Measurements from ENCODE around the gene ABHD1.

DNA sequence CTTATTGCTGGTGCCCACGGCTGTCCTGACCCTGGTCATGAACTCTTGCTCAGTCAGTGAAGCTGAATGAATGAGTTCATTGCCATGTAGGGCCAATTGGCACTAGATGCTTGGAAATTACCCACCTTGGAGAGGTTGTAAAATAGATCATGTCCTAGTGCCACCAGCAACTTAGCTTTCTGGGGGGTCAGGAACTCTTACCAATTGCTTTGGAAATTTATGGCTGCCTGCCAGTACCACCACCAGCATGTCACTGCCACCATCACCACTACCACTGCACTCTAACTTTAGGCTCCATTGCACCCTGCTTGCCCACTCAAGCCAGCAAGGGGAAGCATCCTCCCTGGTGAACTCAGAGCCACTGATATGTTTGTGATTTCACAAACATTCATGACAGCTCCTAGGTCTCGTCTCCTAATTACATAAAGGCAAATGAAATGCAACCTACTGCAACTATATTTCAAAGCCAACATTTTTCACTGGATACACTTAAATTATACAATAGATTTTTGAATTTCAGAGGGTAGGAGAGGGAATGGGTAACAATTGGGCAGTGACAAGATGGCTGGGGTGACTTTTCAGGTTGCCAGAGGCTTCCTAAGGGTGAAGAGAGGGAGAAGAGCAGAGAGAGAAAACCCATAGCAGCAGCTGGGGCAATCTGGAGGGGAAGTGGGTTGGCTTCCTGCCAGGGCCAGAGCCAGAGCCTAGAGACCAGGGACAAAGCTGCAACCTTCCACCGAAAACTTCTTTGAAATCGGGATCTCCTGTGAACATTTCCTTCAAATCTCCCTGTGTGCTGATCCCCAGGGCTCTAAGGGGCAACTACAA is 48.7 kb upstream of the ABHD1 start:
- TF ChIP-seq BHLHE40 (IDR thresholded peaks at IDR 0.05; ENCODE audit: borderline replicate concordance) (no peak), SP1 (IDR thresholded peaks at IDR 0.05) (no peak), ELF4 (IDR thresholded peaks at IDR 0.05) (no peak), LEF1 (IDR thresholded peaks at IDR 0.05; ENCODE audit: borderline replicate concordance) (no peak), SUZ12 (IDR thresholded peaks at IDR 0.05) (no peak), L3MBTL2 (conservative IDR thresholded peaks at IDR 0.05) (no peak), FOXM1 (IDR thresholded peaks at IDR 0.05; ENCODE audit: borderline replicate concordance) (no peak), TARDBP (IDR thresholded peaks at IDR 0.05) (no peak), ARNT (IDR thresholded peaks at IDR 0.05) (no peak), CTBP1 (IDR thresholded peaks at IDR 0.05; ENCODE audit: borderline replicate concordance) (no peak), FOXK2 (IDR thresholded peaks at IDR 0.05) (no peak), FOXA1 (IDR thresholded peaks at IDR 0.05) (no peak), ZNF384 (IDR thresholded peaks at IDR 0.05) (no peak)

All from HEK293T (cell line).